A549 treated with ZK216348 at 1 μM for 4 hours (cell line): Measurements from ENCODE around the gene ADCY4. TPM values are rescaled to one million over a fixed set of nuclear protein-coding genes. Genes with fewer than 3 reads are reported as not detected.

Source experiments
- total RNA-seq: library from RNA; stranded (reverse); fragments of 200-300 nt; extraction: Qiagen RNA extraction; gene quantifications from 5 replicates; pipeline ENCODE4 v1.2.3, GENCODE V29; 2022; ENCODE audit warnings: low read depth

The ADCY4 gene
- total RNA-seq: 0.21 TPM in 1 of 5 replicates, not detected in the others

GRCh38 chr14:24334431-24335291, at the start of gene ADCY4:
TSS of gene ADCY4 (minus strand) at chr14:24335071. CDS start at chr14:24334652, 419 bp downstream.

GRCh38 chr14:24367514-24368211, 32.8 kb upstream of the ADCY4 start, which contains the start of gene NFATC4:
TSS of gene NFATC4 (plus strand) at chr14:24368184. CDS start at chr14:24368341, 157 bp downstream.

GRCh38 chr14:24339284-24340151, 4.6 kb upstream of the ADCY4 start, which contains the start of gene RIPK3:
TSS of gene RIPK3 (minus strand) at chr14:24339991. CDS start at chr14:24339826, 165 bp downstream.

GRCh38 chr14:24310646-24311604, 23.9 kb downstream of the ADCY4 start, which contains the start of gene LTB4R:
TSS of gene LTB4R (plus strand) at chr14:24311502. CDS start at chr14:24315652, 4,150 bp downstream.

GRCh38 chr14:24309538-24310264, 25.2 kb downstream of the ADCY4 start, which contains the start of gene LTB4R2:
TSS of gene LTB4R2 (plus strand) at chr14:24310140. CDS start at chr14:24310665, 525 bp downstream.

GRCh38 chr14:24307575-24308341, 27.1 kb downstream of the ADCY4 start, which contains the start of gene CIDEB:
TSS of gene CIDEB (minus strand) at chr14:24307977. CDS start at chr14:24307858, 119 bp downstream.

GRCh38 chr14:24299255-24300191, 35.3 kb downstream of the ADCY4 start, which contains the start of the genes DHRS1 and NOP9:
TSS of gene DHRS1 (minus strand) at chr14:24299780. CDS start at chr14:24299106, 674 bp downstream.
TSS of gene NOP9 (plus strand) at chr14:24299850. CDS start at chr14:24299955, 105 bp downstream.

GRCh38 chr14:24271134-24271833, 63.6 kb downstream of the ADCY4 start, which contains the start of gene RABGGTA:
TSS of gene RABGGTA (minus strand) at chr14:24271597. CDS start at chr14:24271115, 482 bp downstream.

Other genes starting within 250 kb of the ADCY4 start
- 13.5 to 21.1 TPM (median 19.2 TPM) in 5 replicates for gene PCK2, start 240.8 kb downstream of the ADCY4 start, total RNA-seq
- 19.4 to 22.4 TPM (median 21.7 TPM) in 5 replicates for gene DCAF11, start 220.3 kb downstream of the ADCY4 start, total RNA-seq
- 0.53 to 0.97 TPM (median 0.65 TPM) in 5 replicates for gene NRL, start 220.1 kb downstream of the ADCY4 start, total RNA-seq
- not detected in 5 replicates for gene FITM1, start 204.4 kb downstream of the ADCY4 start, total RNA-seq
- gene PSME1, start 198.9 kb downstream of the ADCY4 start, total RNA-seq: 149 to 185 TPM (median 165 TPM) in 5 replicates
- gene EMC9, start 193.5 kb downstream of the ADCY4 start, total RNA-seq: 37.8 to 64.0 TPM (median 62.7 TPM) in 5 replicates
- 149 to 205 TPM (median 163 TPM) in 5 replicates for gene PSME2, start 188.5 kb downstream of the ADCY4 start, total RNA-seq
- 14.7 to 35.4 TPM (median 31.7 TPM) in 5 replicates for gene RNF31, start 187.6 kb downstream of the ADCY4 start, total RNA-seq
- gene IRF9, start 173.8 kb downstream of the ADCY4 start, total RNA-seq: 15.5 to 24.9 TPM (median 19.7 TPM) in 5 replicates
- 2.6 to 6.5 TPM (median 4.6 TPM) in 5 replicates for gene REC8, start 163.0 kb downstream of the ADCY4 start, total RNA-seq
- 51.4 to 91.8 TPM (median 77.1 TPM) in 5 replicates for gene IPO4, start 146.3 kb downstream of the ADCY4 start, total RNA-seq
- 48.0 to 74.0 TPM (median 66.9 TPM) in 5 replicates for gene TM9SF1, start 139.6 kb downstream of the ADCY4 start, total RNA-seq
- not detected in 5 replicates for gene TSSK4, start 129.4 kb downstream of the ADCY4 start, total RNA-seq
- gene CHMP4A, start 121.6 kb downstream of the ADCY4 start, total RNA-seq: 76.7 to 107 TPM (median 84.4 TPM) in 5 replicates
- 22.6 to 33.8 TPM (median 29.9 TPM) in 5 replicates for gene MDP1, start 119.0 kb downstream of the ADCY4 start, total RNA-seq
- 456 to 538 TPM (median 471 TPM) in 5 replicates for gene NEDD8, start 102.7 kb downstream of the ADCY4 start, total RNA-seq
- gene GMPR2, start 102.1 kb downstream of the ADCY4 start, total RNA-seq: 53.6 to 67.0 TPM (median 57.2 TPM) in 5 replicates
- gene TINF2, start 92.4 kb downstream of the ADCY4 start, total RNA-seq: 31.9 to 41.7 TPM (median 36.3 TPM) in 5 replicates
- 0.72 to 1.3 TPM (median 0.74 TPM) in 5 replicates for gene TGM1, start 71.9 kb downstream of the ADCY4 start, total RNA-seq
- 13.7 to 19.6 TPM (median 18.4 TPM) in 5 replicates for gene RABGGTA, start 63.5 kb downstream of the ADCY4 start, total RNA-seq
- gene DHRS1, start 35.3 kb downstream of the ADCY4 start, total RNA-seq: 9.5 to 15.2 TPM (median 13.7 TPM) in 5 replicates
- gene NOP9, start 35.2 kb downstream of the ADCY4 start, total RNA-seq: 11.6 to 19.3 TPM (median 18.7 TPM) in 5 replicates
- 0.12 to 0.21 TPM (median 0.18 TPM) in 4 of 5 replicates, not detected in the other for gene CIDEB, start 27.1 kb downstream of the ADCY4 start, total RNA-seq
- 2.0 to 6.3 TPM (median 5.6 TPM) in 5 replicates for gene LTB4R2, start 24.9 kb downstream of the ADCY4 start, total RNA-seq
- gene LTB4R, start 23.6 kb downstream of the ADCY4 start, total RNA-seq: 3.2 to 6.8 TPM (median 5.9 TPM) in 5 replicates
- gene RIPK3, start 4.9 kb upstream of the ADCY4 start, total RNA-seq: not detected in 5 replicates
- 0.15 to 0.36 TPM (median 0.25 TPM) in 4 of 5 replicates, not detected in the other for gene NFATC4, start 33.1 kb upstream of the ADCY4 start, total RNA-seq
- gene NYNRIN, start 63.9 kb upstream of the ADCY4 start, total RNA-seq: 0.25 to 0.57 TPM (median 0.27 TPM) in 5 replicates
- gene CBLN3, start 94.6 kb upstream of the ADCY4 start, total RNA-seq: 0.59 to 2.1 TPM (median 1.1 TPM) in 5 replicates
- gene KHNYN, start 94.9 kb upstream of the ADCY4 start, total RNA-seq: 19.8 to 31.7 TPM (median 27.3 TPM) in 5 replicates
- gene SDR39U1, start 107.7 kb upstream of the ADCY4 start, total RNA-seq: 33.1 to 53.2 TPM (median 49.6 TPM) in 5 replicates
- gene CMA1, start 173.2 kb upstream of the ADCY4 start, total RNA-seq: not detected in 5 replicates
- not detected in 5 replicates for gene CTSG, start 241.2 kb upstream of the ADCY4 start, total RNA-seq